ENCODE measurements around the gene MMP14. TPM values are rescaled to one million over a fixed set of nuclear protein-coding genes. Genes with fewer than 3 reads are reported as not detected.

Gene MMP14
- total and polyA plus RNA-seq, 2 experiments from 2014 or later = 7.0 to 56.4 TPM

GRCh38 chr14:22861651-22862050, 25.3 kb downstream of the MMP14 start:
- Mint-ChIP-seq H3K36me3 (ENCODE audit: low read depth) (no peaks in the 10 kb centered on the region; the same call in 2 of the 3 replicates), H3K4me1 (no peaks in the 10 kb centered on the region), H3K4me3 (no peak overlapping the region), H3K9me3 (no peaks in the 10 kb centered on the region; the same call in 2 of the 3 replicates), H3K27ac (no peak overlapping the region), H3K27me3 (ENCODE audit: insufficient read depth, low read depth, poor library complexity) (no peaks in the 10 kb centered on the region)
- Histone ChIP-seq H3K79me2 (replicated peaks; ENCODE audit: insufficient read depth) (no peaks in the 10 kb centered on the region), H3F3A (replicated peaks; ENCODE audit: low read depth) (no peaks in the 10 kb centered on the region), H2AFZ (peak overlapping the region; percentile 66; the same call in 1 of the 2 replicates), H3K27ac (ENCODE audit: low read depth) (no peak overlapping the region), H3K36me3 (ENCODE audit: insufficient read depth) (no peaks in the 10 kb centered on the region), H3K4me1 (ENCODE audit: insufficient read depth) (no peaks in the 10 kb centered on the region), H3K4me2 (no peak overlapping the region), H4K20me1 (replicated peaks; ENCODE audit: insufficient read depth) (no peaks in the 10 kb centered on the region), H3K27me3 (ENCODE audit: insufficient read depth) (no peaks in the 10 kb centered on the region), H3K9me2 (ENCODE audit: insufficient read depth) (no peaks in the 10 kb centered on the region), H3K4me3 (no peak overlapping the region)
- DNase-seq (ENCODE audit: low spot score) (no peak), ATAC-seq (no peak)
- TF ChIP-seq STAT1 (IDR thresholded peaks at IDR 0.05; ENCODE audit: unreplicated experiment) (no peak), JUNB (IDR thresholded peaks at IDR 0.05; ENCODE audit: unreplicated experiment) (no peak), EZH2 (IDR thresholded peaks at IDR 0.05; ENCODE audit: low read depth, unreplicated experiment) (no peak), ZNF114 (CRISPR knock-in tag; IDR thresholded peaks at IDR 0.05) (no peak), CTCF (conservative IDR thresholded peaks at IDR 0.05; ENCODE audit: low read depth in 2 of 2) (no peak), ETS1 (IDR thresholded peaks at IDR 0.05) (no peak), CREB1 (CRISPR knock-in tag; IDR thresholded peaks at IDR 0.05; ENCODE audit: low read depth) (no peak), NANOG (IDR thresholded peaks at IDR 0.05; ENCODE audit: borderline replicate concordance) (no peak), ZNF331 (CRISPR knock-in tag; IDR thresholded peaks at IDR 0.05; ENCODE audit: low read depth) (no peak), POLR2AphosphoS5 (IDR thresholded peaks at IDR 0.05; ENCODE audit: low read depth) (no peak), EZH2phosphoT487 (IDR thresholded peaks at IDR 0.05; ENCODE audit: unreplicated experiment) (no peak), REST (IDR thresholded peaks at IDR 0.05; ENCODE audit: unreplicated experiment) (no peak), ZNF462 (CRISPR knock-in tag; IDR thresholded peaks at IDR 0.05) (no peak)

Measured in GM23338 (cell line).